ENCODE results near the gene PDE3B.
A peak's percentile ranks its signal among the peaks of the same experiment; 100 is the strongest.
"Not testable (repeated sequence)": the region's sequence is repeated elsewhere in the genome, so short reads cannot be mapped to it uniquely, and the experiment has no call there.

PDE3B gene

DNA sequence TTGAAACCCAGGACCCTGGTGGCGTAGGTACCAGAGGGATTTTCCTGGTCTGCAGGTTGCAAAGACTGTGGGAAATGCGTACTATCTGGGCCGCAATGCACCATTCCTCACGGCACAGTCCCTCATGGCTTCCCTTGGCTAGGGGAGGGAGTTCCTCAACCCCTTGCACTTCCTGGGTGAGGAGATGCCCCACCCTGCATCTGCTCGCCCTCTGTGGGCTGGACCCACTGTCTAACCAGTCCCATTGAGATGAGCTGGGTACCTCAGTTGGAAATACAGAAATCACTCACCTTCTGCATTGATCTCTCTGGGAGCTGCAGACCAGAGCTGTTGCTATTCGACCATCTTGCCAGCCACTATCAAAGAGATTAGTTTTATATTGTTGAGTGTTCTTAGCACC is 100.1 kb downstream of the PDE3B start:
- not testable (repeated sequence) for DNase-seq (ENCODE audit: low read depth)

DNA sequence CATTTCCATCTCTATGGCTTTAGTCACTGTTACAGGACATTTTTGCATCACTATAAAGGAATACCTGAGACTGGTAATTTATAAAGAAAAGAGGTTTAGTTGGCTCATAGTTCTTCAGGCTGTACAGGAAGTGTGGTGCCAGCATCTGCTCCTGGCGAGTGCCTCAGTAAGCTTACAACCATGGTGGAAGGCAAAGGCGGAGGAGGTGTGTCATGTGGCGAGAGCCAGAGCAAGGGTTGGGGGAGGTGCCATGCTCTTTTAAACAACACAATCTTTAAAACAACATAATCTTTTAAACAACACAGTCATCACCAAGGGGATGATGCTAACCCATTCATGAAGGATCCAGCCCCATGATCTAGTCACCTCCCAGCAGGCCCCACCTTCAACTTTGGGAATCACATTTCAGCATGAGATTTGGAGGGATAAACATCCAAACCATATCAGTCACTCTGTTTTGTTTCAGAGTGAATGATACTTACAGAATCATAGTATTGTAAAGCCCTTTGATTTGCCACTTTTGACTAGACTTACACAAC is 103.3 kb downstream of the PDE3B start:
- DNase-seq (ENCODE audit: low read depth) = no peak

DNA sequence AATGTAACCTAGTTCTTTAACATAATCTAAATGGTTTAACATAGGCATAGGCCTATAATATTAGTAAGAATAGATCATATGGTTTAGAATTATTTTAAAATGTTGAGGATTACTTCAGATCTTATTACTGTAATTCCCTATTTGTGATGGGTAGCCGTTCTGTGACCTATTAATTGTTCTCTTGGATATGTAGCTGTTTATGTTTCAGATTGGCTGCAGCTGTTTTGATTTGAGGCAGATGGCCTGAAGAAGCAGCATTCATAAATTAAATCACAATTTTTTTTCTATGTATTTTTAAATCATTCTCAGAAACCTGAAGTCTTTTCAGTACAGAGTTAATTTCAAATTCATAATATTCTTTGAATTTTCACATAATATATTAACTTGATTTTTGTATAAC is 104.5 kb downstream of the PDE3B start:
- DNase-seq (ENCODE audit: low read depth) = no peak

DNA sequence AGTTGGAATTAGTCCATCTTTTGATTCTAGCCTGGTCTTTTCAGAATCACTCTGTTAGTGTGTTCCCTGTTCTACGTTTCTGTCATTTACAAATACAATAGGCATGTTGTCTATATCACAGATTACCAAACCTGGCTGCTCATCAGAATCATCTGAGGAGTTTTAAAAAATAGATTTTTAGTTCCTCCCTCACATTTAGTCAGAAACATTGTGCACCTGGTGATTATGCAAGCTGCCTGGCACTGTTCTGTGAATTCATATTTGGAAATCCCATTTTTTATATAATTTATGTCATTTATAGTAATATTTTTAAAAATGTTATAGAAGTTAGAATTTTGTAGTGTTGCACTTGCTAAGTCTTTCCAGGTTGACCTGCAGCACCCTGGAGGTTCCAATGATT is 107.3 kb downstream of the PDE3B start:
- DNase-seq (ENCODE audit: low read depth) = no peak

DNA sequence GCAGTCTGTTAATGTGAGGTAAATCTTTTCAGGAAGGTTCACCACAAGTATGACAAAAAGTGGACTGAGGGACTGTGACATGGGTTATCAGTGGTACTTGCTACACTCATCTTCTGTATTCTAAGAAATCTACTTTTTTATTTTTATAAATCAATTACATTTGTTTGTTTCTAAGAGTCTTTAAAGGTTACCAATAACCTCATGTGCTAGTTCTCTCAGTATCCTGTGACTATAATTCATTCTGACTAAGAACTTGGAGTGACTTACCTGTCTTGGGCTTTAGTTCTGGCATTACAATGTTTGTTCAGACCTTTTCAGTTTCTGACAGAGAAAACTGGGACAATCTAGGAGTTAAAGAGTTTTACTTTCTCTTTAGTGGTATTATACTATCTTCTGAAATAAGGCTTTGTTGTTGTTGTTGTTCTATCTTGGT is 108.4 kb downstream of the PDE3B start:
- DNase-seq (ENCODE audit: low read depth) = no peak

DNA sequence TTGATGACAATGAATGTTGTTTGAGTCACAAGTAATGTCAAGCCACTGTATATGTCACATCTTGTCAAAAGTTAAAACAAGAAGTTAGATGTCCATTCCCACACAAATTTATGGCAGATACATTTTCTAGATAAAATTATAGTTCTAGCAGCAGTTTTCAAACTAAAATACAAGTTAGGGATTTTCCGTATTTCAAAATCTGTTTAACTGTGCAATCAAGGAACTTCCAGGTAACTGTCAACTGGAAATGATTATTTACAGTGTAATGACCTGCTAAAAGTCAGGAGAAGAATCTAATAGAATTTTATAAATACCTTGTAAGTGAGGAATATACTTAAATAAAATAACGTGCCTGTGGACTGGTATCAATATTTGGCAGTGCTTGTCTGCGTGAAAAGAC is 111.5 kb downstream of the PDE3B start:
- no peak for DNase-seq (ENCODE audit: low read depth)

DNA sequence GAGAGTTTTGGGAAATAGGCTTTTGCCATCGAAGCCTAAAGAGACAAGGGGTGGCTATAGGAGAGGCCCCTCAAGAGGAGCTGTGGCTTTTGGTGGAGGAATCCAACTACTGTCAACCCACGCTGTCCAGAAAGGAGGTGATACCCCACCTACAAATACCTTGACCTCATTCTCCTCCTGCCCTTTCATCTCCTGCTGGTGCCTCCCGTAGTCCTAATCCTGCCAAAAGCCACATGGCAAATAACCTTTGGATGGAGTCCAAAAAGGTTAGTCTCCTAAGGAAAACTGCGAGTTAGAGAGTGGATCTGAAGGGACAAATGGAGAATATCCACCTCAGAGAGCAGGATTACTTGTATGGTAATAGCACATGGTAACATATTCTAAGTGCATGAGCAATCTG is 112.7 kb downstream of the PDE3B start:
- DNase-seq (ENCODE audit: low read depth) = no peak

DNA sequence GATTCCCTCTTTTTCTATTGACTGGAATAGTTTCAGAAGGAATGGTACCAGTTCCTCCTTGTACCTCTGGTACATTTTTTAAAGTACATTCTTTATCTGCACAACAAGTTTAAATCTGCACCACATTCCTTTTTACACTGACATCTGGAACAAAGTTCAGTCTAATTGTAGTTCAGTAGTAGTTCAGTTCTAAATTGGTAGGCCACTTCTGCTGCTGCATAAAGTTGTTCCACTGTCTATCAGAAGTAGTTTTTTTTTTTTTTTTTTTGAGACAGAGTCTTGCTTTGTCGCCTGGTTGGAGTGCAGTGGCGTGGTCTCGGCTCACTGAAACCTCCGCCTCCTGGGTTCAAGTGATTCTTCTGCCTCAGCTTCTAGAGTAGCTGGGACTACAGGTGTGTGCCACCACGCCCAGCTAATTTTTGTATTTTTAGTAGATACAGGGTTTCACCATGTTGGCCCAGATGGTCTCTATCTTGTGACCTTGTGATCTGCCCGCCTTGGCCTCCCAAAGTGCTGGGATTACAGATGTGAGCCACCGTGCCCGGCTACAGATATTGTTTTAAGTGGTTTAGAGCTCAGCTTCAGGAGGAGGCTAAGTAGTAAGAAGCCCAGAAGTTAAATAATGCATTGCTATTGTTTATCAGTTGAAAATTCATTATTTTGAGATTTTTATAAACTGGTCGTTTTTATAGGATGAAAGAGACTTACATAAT is 115.9 kb downstream of the PDE3B start:
- DNase-seq (ENCODE audit: low read depth) = not testable (repeated sequence)

DNA sequence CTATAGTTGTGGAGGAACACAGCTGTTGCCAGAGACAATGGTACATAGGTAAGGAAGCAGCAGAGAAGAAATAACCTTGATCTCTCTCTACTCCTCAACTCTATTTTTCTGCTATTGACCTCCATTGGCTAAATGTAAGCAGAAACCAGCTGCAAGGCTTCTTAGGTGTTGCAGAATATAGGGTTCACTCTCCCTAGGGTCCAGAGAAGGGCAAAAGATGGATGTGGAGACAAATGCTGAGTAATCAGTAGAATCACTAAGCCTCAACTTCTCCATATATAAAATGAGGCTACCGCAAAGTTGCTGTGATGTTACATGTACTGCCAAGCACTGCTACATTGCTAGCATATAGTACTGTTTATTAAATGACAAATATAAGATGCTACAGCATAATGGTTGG is 120.6 kb downstream of the PDE3B start:
- no peak for DNase-seq (ENCODE audit: low read depth)

DNA sequence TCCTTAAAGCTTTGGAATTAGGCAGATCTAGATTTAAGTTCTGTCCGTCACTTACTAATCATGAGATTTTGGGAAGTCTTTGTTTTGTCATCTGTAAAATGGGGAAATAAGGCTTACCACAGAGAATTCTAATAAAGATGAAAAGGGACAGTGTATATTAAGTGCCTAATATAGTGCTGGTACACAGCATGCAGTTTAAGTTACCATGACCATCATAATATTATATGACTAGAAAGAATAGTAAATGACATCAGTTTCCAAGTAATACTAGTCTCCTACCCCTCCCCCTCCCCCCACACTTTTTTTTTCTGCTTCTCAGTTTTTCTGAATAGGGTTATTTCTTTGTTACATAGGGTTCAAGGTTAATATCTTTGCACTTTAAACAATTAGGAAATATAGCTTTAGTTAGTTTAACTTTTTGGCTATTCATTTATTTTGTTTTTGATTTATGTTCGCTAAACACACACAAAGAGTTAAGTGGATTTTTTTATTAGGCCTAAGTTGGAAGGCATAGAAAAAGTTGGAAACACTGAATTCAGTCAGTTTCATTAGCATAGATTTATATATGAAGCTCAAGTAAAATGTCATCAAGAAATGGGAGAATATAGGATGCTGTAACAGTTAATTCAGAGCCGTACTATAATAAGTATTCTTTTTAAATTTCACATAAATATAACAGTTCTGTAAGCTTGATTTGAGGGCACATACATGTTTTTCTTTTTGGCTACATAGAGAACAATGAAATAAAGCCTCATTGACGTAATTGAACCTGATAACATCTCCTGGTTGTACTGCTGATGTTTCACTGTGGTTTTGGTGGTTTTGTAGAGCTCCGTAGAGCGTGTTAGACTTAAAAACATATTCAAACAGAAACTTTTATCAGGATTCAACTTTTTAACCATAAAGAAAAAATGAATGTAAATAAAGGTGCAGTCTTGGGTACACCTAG is 121.2 kb downstream of the PDE3B start:
- DNase-seq (ENCODE audit: low read depth) = peak; percentile 37

DNA sequence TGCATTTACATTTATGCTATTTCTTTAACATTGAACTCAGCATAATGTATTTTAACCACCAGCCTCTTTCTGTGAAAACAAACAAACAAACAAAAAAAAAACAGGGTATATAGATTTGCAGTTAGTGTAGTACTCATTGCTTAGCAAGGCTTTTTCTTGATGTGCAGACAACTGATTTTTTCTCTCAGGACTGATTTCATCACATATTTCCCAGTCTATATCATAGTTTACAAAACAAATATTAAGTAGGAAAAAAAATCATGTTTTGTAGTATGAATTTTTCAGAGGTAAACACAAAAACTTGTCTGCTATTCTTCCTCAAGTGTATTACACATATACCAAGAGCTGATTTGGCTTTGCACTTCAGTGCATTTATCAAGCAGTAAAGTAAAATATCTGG is 123.0 kb downstream of the PDE3B start:
- no peak for DNase-seq (ENCODE audit: low read depth)

DNA sequence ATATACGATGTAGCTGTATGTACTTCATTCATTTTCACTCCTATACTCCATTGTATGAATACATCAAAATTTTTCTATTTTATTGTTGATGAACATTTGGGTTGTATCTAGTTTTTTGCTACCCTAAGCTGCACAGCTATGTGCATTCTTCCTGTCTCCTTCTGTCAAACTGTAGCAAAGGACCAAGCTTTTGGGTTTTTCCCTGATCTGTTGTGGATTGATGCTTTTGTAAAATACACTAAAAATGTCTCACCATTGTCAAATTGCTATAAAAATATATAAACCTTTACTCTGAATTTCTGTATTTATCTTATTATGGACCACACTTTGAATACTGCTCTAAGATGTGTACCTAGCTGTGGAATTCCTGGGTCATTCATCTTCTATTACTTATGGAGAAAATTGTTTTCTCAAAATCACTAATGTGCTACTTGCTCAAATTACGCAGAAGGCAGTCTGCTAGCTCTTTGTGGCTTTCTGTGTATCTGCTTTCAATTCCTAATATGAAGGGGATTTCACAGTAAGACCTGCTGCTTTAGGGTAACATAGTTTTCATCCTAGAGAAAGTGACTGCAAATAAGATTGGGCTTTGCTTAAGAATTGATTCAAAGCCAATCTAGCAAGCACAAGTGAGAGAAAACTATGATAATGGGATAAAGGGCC is 125.1 kb downstream of the PDE3B start:
- no peak for DNase-seq (ENCODE audit: low read depth)

DNA sequence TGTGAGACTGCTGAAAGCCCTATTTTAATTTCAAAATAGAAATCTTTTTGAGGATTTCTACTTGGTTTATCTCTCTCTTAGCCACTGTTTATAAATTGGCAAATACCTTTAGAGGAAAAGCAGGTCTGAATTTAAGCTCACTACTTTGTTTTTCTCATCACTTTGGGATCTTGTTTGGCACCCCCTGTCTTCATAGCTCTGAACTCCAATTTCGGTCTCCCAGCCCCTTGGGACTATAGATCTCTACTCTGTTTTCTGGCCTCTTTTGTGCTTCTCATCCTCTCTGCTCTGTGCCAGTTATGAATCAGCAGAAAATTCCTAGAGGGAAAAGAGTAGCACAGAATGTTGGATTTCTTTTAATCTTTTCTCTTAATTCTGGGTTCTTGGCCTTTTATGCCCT is 130.2 kb downstream of the PDE3B start:
- DNase-seq (ENCODE audit: low read depth) = no peak

DNA sequence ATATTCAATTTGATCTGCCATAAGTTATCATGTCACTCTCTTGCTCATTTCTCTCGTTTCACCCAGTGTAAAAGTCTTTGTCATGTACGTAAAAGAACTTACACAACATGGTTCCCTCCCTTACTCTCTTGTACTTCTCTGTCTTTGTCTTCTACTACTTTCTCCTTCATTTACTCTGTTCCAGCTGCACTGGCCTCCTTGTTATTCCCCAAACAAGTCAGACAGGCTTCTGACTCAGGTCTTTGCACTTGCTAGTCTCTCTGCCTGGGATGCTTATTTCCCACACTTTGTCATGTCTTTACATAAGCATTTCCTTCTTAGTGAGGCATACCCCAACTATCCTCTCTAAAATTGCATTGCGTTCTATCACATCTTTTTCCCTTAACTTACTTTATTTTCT is 131.1 kb downstream of the PDE3B start:
- DNase-seq (ENCODE audit: low read depth) = no peak

DNA sequence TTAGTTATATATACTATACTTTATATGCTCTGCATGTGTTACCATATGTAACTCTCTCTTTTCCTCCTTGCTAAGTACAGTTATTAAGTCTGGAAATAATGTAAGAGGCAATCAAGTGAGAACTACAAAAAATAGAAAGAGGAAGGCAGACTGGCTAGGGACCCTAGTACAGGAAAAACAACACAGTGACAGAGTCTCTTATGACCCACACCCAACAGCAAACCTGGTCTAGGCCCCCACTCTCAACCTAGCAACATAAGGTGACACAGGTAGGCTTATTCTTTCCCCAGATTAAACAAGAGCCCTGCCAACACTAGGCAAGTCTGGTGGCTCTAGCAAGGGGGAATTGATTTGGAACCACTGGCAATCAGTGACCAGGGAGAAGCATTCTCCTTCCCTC is 132.3 kb downstream of the PDE3B start:
- no peak for DNase-seq (ENCODE audit: low read depth)

DNA sequence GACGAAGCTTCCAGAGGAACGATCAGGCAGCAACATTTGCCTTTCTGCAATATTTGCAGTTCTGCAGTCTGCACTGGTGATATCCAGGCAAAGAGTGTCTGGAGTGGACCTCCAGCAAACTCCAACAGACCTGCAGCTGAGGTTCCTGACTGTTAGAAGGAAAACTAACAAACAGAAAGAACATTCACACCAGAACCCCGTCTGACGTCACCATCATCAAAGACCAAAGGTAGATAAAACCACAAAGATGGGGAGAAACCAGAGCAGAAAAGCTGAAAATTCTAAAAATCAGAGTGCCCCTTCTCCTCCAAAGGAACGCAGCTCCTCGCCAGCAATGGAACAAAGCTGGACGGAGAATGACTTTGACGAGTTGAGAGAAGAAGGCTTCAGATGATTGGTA is 134.9 kb downstream of the PDE3B start:
- not testable (repeated sequence) for DNase-seq (ENCODE audit: low read depth)

DNA sequence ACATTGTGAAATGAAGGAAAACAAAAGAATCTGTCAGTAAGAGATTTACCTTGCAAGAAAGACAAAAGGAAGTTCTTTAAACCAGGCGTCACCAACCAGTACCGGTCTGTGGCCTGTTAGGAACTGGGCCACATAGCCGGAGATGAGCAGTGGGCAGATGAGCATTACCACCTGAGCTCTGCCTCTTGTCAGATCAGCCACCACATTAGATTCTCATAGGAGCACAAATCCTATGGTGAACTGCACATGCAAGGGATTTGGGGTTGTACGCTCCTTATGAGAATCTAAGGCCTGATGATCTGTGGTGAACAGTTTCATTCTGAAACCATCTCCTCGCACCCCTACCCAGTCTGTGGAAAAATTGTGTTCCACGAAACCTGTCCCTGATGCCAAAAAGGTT is 140.2 kb downstream of the PDE3B start:
- DNase-seq (ENCODE audit: low read depth) = no peak

DNA sequence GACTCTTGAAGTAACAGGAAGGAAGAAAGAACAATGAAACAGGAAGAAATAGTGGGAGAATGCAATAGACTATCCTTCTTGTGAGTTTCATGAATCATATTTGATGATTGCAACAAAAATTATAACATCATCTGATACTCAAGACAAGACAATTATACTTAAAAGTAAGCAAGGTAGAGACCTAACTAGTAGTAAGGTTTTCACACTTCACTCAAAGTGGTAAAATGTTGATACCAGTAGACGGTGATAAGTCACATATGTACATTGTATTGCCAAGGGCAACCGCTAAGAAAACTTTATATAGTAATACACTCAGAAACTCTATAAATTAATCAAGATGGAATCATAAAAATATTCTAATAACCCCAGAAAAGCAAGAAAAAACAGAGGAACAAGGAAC is 140.6 kb downstream of the PDE3B start:
- no peak for DNase-seq (ENCODE audit: low read depth)

DNA sequence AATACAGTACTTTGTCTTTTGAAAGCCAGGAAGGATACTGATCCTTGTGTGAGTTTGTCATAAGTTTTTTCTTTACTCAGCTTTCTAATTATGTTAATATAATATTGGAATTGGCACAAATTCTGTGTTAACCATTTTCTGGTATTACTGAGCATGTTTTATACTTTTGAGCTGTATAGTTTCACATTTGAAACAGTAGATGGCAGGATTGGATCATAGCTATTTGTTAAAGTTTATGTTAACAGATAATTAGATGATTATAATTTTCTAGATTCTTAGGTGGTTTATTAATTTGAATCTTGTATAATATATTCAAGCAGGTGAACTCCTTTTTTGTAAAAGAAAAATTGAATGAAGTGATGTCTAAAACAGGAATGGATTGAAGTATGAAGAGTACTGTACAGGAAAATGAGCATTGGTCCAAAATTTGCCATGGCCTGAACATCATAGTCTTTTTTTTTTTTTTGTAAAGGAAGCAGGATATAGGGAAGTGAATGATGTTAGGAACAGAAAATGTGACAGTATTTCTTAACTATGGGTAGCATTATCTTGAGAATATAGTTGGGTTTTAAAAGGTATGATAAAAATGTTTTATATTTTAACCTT is 146.4 kb downstream of the PDE3B start:
- DNase-seq (ENCODE audit: low read depth) = no peak

DNA sequence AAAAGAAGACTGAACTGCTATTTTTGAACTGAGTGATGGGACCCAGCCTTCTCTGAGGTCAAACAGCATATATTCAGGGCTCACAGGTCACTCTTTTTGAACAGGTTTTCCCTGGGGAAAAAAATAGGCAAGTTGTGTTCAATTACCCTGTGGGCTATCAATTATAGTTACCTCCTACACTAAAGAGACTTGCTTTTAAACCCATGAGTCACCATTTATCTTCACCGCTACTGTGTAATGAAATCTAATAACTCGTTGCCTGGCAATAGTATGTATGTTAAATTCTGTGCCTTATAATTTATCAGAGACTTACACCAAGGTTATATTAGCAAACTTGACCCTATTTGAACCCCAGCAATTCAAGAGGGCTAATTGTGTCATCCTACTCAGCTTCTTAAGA is 149.9 kb downstream of the PDE3B start:
- no peak for DNase-seq (ENCODE audit: low read depth)

DNA sequence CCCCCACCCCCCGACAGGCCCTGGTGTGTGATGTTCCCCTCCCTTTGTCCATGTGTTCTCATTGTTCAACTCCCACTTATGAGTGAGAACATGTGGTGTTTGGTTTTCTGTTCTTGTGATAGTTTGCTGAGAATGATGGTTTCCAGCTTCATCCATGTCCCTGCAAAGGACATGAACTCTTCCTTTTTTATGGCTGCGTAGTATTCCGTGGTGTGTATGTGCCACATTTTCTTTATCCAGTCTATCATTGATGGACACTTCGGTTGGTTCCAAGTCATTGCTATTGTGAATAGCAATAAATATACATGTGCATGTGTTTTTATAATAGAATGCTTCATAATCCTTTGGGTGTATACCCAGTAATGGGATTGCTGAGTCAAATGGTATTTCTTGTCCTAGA is 152.4 kb downstream of the PDE3B start:
- DNase-seq (ENCODE audit: low read depth) = not testable (repeated sequence)

DNA sequence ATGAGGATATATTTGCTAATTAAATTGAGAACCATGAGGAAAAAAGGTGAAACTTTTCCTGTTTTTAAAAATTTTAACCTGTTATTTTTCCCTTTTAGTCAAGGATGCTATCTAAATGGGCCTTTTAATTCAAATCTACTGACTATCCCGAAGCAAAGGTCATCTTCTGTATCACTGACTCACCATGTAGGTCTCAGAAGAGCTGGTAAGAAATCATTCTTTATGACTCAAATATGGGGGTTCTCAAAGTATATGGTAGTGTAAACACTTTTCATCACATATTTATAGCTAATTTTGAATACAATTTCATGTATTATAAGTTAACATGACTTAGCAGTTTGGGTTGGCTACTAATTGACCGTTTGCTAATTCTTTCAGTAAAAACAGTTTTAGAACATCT is 160.2 kb downstream of the PDE3B start:
- DNase-seq (ENCODE audit: low read depth) = no peak
